Naive thymus-derived CD4-positive, alpha-beta T cell (primary cell): ENCODE results near the gene CELA3B. TPM values are rescaled to one million over a fixed set of nuclear protein-coding genes. Genes with fewer than 3 reads are reported as not detected.
"Not testable (repeated sequence)": the region's sequence is repeated elsewhere in the genome, so short reads cannot be mapped to it uniquely, and the experiment has no call there.

Source experiments
- ATAC-seq: fragments of 150-1000 bp; cut with Tn5 transposase; 2 replicates; pipeline ENCODE4 v1.10.0; 2021; ENCODE audit warnings: mild to moderate bottlenecking, moderate library complexity
- CTCF ChIA-PET: fragments of 350-600 bp; sonication (Branson Sonifier 250); formaldehyde crosslinking; loops from one replicate; lab custom pipeline; 2021; ENCODE audit warnings: antibody characterized with exemption; lab: Charles Lee
- POLR2A ChIA-PET: fragments of 350-600 bp; sonication (Branson Sonifier 250); formaldehyde crosslinking; loops from one replicate; lab custom pipeline; 2021; ENCODE audit warnings: antibody characterized with exemption, inconsistent platforms; lab: Charles Lee
- DNase-seq, 9 donors: peaks; one replicate each; pipeline versions ENCODE4 v3.0.0 to v3.0.0-alpha.2; 2020 to 2022; ENCODE audit warnings: mixed read lengths in 1 of 9
- H3K27ac ChIP-seq: one replicate; pipeline ENCODE4 v1.7.0; 2013; ENCODE audit warnings: mild to moderate bottlenecking, low read depth, low read length, moderate library complexity
- H3K27me3 ChIP-seq, 2 donors: one replicate each; pipeline ENCODE4 v1.7.0; 2013; ENCODE audit warnings: low read length in 2 of 2, mild to moderate bottlenecking in 2 of 2, moderate library complexity in 2 of 2; ENCODE audit not compliant: control insufficient read depth in 2 of 2, insufficient read depth in 2 of 2
- H3K36me3 ChIP-seq, 3 experiments: 1 replicate in 2 of 3; 2 replicates in 1 of 3; pipeline ENCODE4 v1.7.0; 2013; ENCODE audit warnings: low read length in 3 of 3, mild to moderate bottlenecking in 3 of 3, moderate library complexity in 1 of 3; ENCODE audit not compliant: insufficient read depth in 3 of 3, control insufficient read depth in 2 of 3
- H3K4me1 ChIP-seq, 2 donors: one replicate each; pipeline ENCODE4 v1.7.0; 2013; ENCODE audit warnings: low read length in 2 of 2, mild to moderate bottlenecking in 2 of 2, moderate library complexity in 1 of 2; ENCODE audit not compliant: control insufficient read depth in 2 of 2, insufficient read depth in 2 of 2
- H3K4me3 ChIP-seq: 2 replicates; pipeline ENCODE4 v1.7.0; 2013; ENCODE audit warnings: mild to moderate bottlenecking, low read length
- H3K9me3 ChIP-seq, 3 experiments: 1 replicate in 2 of 3; 2 replicates in 1 of 3; pipeline ENCODE4 v1.7.0; 2013; ENCODE audit warnings: low read length in 3 of 3; ENCODE audit not compliant: control insufficient read depth in 2 of 3
- H3K27ac Mint-ChIP-seq, 9 donors: one replicate each; pipeline ENCODE4 v1.8.0; 2020 to 2022; ENCODE audit warnings: mixed read lengths in 9 of 9, mild to moderate bottlenecking in 8 of 9, moderate library complexity in 5 of 9, inconsistent platforms in 2 of 9
- H3K27me3 Mint-ChIP-seq, 5 donors: one replicate each; pipeline ENCODE4 v1.8.0; 2021 to 2022; ENCODE audit warnings: mixed read lengths in 5 of 5, mild to moderate bottlenecking in 1 of 5
- H3K36me3 Mint-ChIP-seq, 5 donors: one replicate each; pipeline ENCODE4 v1.8.0; 2020 to 2022; ENCODE audit warnings: mixed read lengths in 5 of 5, mild to moderate bottlenecking in 3 of 5, inconsistent platforms in 1 of 5
- H3K4me1 Mint-ChIP-seq, 7 donors: one replicate each; pipeline ENCODE4 v1.8.0; 2020 to 2022; ENCODE audit warnings: mixed read lengths in 7 of 7, mild to moderate bottlenecking in 3 of 7, inconsistent platforms in 1 of 7
- H3K4me3 Mint-ChIP-seq, 10 donors: one replicate each; pipeline ENCODE4 v1.8.0; 2020 to 2022; ENCODE audit warnings: mild to moderate bottlenecking in 10 of 10, mixed read lengths in 10 of 10, moderate library complexity in 6 of 10, inconsistent platforms in 2 of 10
- H3K9me3 Mint-ChIP-seq, 11 donors: one replicate each; pipeline ENCODE4 v1.8.0; 2020 to 2022; ENCODE audit warnings: mixed read lengths in 11 of 11, mild to moderate bottlenecking in 4 of 11, inconsistent platforms in 1 of 11, moderate library complexity in 1 of 11
- intact Hi-C, 2 donors: fragments of 100-400 bp; cut with micrococcal nuclease; formaldehyde crosslinking; loops; one replicate each; pipeline ENCODE4 v1.15.1; 2023
- polyA plus RNA-seq, 2 donors: library from polyadenylated mRNA; unstranded; fragments of 300-500 nt; fragmentation: Illumina TruSeq; gene quantifications; one replicate each; pipeline ENCODE4 v1.2.3, GENCODE V29; 2021
- total RNA-seq, 6 experiments: library from RNA in 5 of 6; stranded (reverse) in 5 of 6; gene quantifications; 1 replicate in 5 of 6; 2 replicates in 1 of 6; pipeline ENCODE4 v1.2.3 and lab custom pipeline; 2021 to 2026

Gene CELA3B
- total and polyA plus RNA-seq, 7 experiments from 2014 or later, result not detected

GRCh38 chr1:21941370-21941769 is 35.5 kb upstream of the CELA3B start:
- peaks cover 0 to 9% of the 10 kb centered on the region in 2 donors for H3K4me1 ChIP-seq
- H3K9me3 ChIP-seq, result no peaks in the 10 kb centered on the region
- Mint-ChIP-seq H3K36me3 (peaks cover 0 to 5% (median 0%) of the 10 kb centered on the region in 5 donors), H3K4me3 (no peak overlapping the region), H3K27me3 (peaks cover 0 to 34% (median 0%) of the 10 kb centered on the region in 5 donors), H3K9me3 (peaks cover 0 to 3% (median 0%) of the 10 kb centered on the region in 11 donors), H3K27ac (peak overlapping the region in 1 of 9 donors; percentile 1), H3K4me1 (peaks cover 0 to 15% (median 11%) of the 10 kb centered on the region in 7 donors)
- no peak overlapping the region for H3K27ac ChIP-seq
- DNase-seq (no peak), ATAC-seq (no peak)
- ChIA-PET CTCF (no interaction called here), POLR2A (no interaction called here)
- H3K4me3 ChIP-seq, result no peak overlapping the region
- H3K36me3 ChIP-seq, result no peaks in the 10 kb centered on the region
- intact Hi-C loops, result no loop called here
- no peaks in the 10 kb centered on the region for H3K27me3 ChIP-seq

DNA sequence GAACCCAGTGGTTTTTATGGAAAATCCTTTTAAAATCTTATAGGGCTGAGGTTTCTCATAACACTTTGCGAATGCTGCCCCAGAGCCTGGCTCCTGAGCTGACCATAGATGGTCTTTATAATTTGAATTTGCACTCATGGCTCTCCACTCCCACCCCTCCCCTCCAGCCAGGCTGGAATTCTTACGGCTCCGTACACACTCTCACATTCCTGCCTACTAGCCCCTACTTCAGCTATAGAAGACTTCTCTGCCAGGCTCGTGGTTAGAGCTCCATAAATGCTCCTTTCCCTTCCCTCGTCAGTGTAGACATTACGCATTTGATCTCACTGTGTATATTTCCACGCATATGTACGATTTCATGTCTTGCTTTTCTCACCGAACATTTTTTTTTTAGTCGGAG is 34.4 kb upstream of the CELA3B start:
- DNase-seq (no peak), ATAC-seq (no peak)
- Histone ChIP-seq H3K27me3 (no peaks in the 10 kb centered on the region), H3K4me1 (peaks cover 0 to 5% of the 10 kb centered on the region in 2 donors), H3K4me3 (no peak overlapping the region), H3K36me3 (no peaks in the 10 kb centered on the region), H3K27ac (no peak overlapping the region), H3K9me3 (no peaks in the 10 kb centered on the region)
- no peak overlapping the region for H3K4me3 Mint-ChIP-seq
- intact Hi-C loops, result no loop called here
- POLR2A ChIA-PET, result no interaction called here
- peaks cover 0 to 12% (median 10%) of the 10 kb centered on the region in 7 donors for H3K4me1 Mint-ChIP-seq
- CTCF ChIA-PET, result interaction anchor here (0.9 kb wide), 1 partner anchor 14 kb away, joined by 3 read pairs; no protein-coding TSS in a partner anchor
- H3K9me3 Mint-ChIP-seq, result peaks cover 0 to 3% (median 0%) of the 10 kb centered on the region in 11 donors
- peaks cover 0 to 5% (median 0%) of the 10 kb centered on the region in 5 donors for H3K36me3 Mint-ChIP-seq
- H3K27ac Mint-ChIP-seq, result no peak overlapping the region
- H3K27me3 Mint-ChIP-seq, result peaks cover 0 to 32% (median 0%) of the 10 kb centered on the region in 5 donors

GRCh38 chr1:21942959-21943640 is 33.7 kb upstream of the CELA3B start:
- CTCF ChIA-PET, result interaction anchor here (0.9 kb wide), 1 partner anchor 13 kb away, joined by 3 read pairs; no protein-coding TSS in a partner anchor
- intact Hi-C loops, H3K36me3 ChIP-seq, H3K27ac ChIP-seq, H3K4me3 Mint-ChIP-seq, H3K27ac Mint-ChIP-seq, DNase-seq, H3K4me1 ChIP-seq, POLR2A ChIA-PET, H3K36me3 Mint-ChIP-seq, H3K4me1 Mint-ChIP-seq, H3K4me3 ChIP-seq, H3K9me3 ChIP-seq, H3K27me3 ChIP-seq, ATAC-seq, H3K9me3 Mint-ChIP-seq: not testable (repeated sequence)
- H3K27me3 Mint-ChIP-seq, result peaks cover 0 to 27% (median 0%) of the 10 kb centered on the region in 5 donors

DNA sequence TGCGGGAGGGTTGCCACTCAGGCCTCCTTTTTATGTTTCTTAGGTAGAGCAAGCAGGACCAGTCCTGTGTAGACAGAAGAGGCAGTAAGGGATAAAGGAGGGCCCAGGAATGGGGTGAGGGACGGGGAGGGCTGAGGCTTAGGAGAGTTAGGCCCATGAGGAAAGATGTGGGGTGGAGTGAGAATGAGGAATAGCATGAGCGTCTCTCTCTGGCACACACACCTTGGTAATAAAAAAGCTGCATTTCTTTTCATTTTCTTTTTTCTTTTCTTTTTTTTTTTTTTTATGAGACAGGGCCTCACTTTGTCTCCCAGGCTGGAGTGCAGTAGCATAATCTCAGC is 32.1 kb upstream of the CELA3B start:
- Histone ChIP-seq H3K36me3 (no peaks in the 10 kb centered on the region), H3K9me3 (no peaks in the 10 kb centered on the region), H3K27me3 (no peaks in the 10 kb centered on the region), H3K4me3 (no peak overlapping the region), H3K4me1 (no peaks in the 10 kb centered on the region), H3K27ac (no peak overlapping the region)
- Mint-ChIP-seq H3K9me3 (no peaks in the 10 kb centered on the region), H3K4me3 (no peak overlapping the region), H3K36me3 (no peaks in the 10 kb centered on the region), H3K27me3 (peaks cover 0 to 14% (median 0%) of the 10 kb centered on the region in 5 donors), H3K4me1 (peaks cover 0 to 3% (median 0%) of the 10 kb centered on the region in 7 donors), H3K27ac (no peak overlapping the region)
- POLR2A ChIA-PET, result interaction anchor here (1.1 kb wide), 1 partner anchor 11 kb away, joined by 3 read pairs; no protein-coding TSS in a partner anchor
- ATAC-seq (no peak), DNase-seq (no peak)
- intact Hi-C loops, result no loop called here
- CTCF ChIA-PET, result no interaction called here

- ChIA-PET POLR2A (interaction anchor here (0.6 kb wide), 1 partner anchor 10 kb away, joined by 3 read pairs; no protein-coding TSS in a partner anchor), CTCF (no interaction called here)
- Mint-ChIP-seq H3K36me3 (no peaks in the 10 kb centered on the region), H3K9me3 (no peaks in the 10 kb centered on the region), H3K27me3 (no peaks in the 10 kb centered on the region), H3K27ac (no peak overlapping the region), H3K4me1 (peaks cover 0 to 3% (median 0%) of the 10 kb centered on the region in 7 donors), H3K4me3 (no peak overlapping the region)
- Histone ChIP-seq H3K9me3 (no peaks in the 10 kb centered on the region), H3K27ac (no peak overlapping the region), H3K4me1 (no peaks in the 10 kb centered on the region), H3K36me3 (no peaks in the 10 kb centered on the region), H3K27me3 (no peaks in the 10 kb centered on the region), H3K4me3 (no peak overlapping the region)
- no peak for DNase-seq
- intact Hi-C loops, result no loop called here
- ATAC-seq, result no peak
Observed at GRCh38 chr1:21946836-21947587, 29.8 kb upstream of the CELA3B start.

DNA sequence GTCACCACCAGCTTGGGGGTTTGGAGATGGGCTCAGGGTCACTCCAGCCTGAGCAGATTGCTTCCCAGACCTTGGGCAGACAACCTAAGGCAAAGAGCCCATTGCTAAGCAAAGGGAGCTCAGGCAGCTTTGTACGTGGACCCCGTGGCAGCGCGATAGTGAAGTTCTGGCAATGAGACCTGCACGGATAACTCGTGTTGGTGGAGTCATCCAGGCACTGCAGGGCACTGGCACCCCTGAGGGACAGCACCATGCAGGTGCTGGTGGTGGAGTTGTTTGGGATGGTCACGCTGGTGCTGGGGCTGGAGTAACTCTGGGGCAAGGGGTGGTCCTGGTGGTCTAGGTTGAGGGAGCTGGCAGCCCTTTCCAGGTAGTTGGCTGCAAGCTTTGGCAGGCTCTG is 26.1 kb upstream of the CELA3B start:
- CTCF ChIA-PET, result no interaction called here
- Mint-ChIP-seq H3K27me3 (no peaks in the 10 kb centered on the region), H3K4me3 (no peak overlapping the region), H3K27ac (peak overlapping the region in 1 of 9 donors; percentile 25), H3K36me3 (no peaks in the 10 kb centered on the region), H3K9me3 (no peaks in the 10 kb centered on the region), H3K4me1 (peaks cover 0 to 7% (median 4%) of the 10 kb centered on the region in 7 donors)
- Histone ChIP-seq H3K4me3 (no peak overlapping the region), H3K27me3 (no peaks in the 10 kb centered on the region), H3K36me3 (no peaks in the 10 kb centered on the region), H3K9me3 (no peaks in the 10 kb centered on the region), H3K4me1 (peaks cover 0 to 5% of the 10 kb centered on the region in 2 donors), H3K27ac (no peak overlapping the region)
- intact Hi-C loops, result no loop called here
- ATAC-seq (no peak), DNase-seq (no peak)
- POLR2A ChIA-PET, result no interaction called here
